Dendritic cell treated with granulocyte-macrophage colony-stimulating factor and Interleukin-4, amounts not matched to agents 40 ng/mL and 50 ng/mL, for 4 days (primary cell): ENCODE data around the gene ZCCHC7.
"Not testable (repeated sequence)": the region's sequence is repeated elsewhere in the genome, so short reads cannot be mapped to it uniquely, and the experiment has no call there.

Experiments
- H3K27ac Mint-ChIP-seq: one replicate; pipeline ENCODE4 v1.8.0; 2022; ENCODE audit warnings: mild to moderate bottlenecking, mixed read lengths
- H3K27me3 Mint-ChIP-seq: one replicate; pipeline ENCODE4 v1.8.0; 2022; ENCODE audit warnings: mild to moderate bottlenecking, mixed read lengths
- H3K36me3 Mint-ChIP-seq: one replicate; pipeline ENCODE4 v1.8.0; 2022; ENCODE audit warnings: low read depth, mixed read lengths
- H3K4me1 Mint-ChIP-seq: one replicate; pipeline ENCODE4 v1.8.0; 2022; ENCODE audit warnings: low read depth, mixed read lengths
- H3K4me3 Mint-ChIP-seq: one replicate; pipeline ENCODE4 v1.8.0; 2022; ENCODE audit warnings: mild to moderate bottlenecking, moderate library complexity, mixed read lengths
- H3K9me3 Mint-ChIP-seq: one replicate; pipeline ENCODE4 v1.8.0; 2022; ENCODE audit warnings: mixed read lengths
- intact Hi-C: fragments of 100-400 bp; cut with micrococcal nuclease; formaldehyde crosslinking; loops from one replicate; pipeline ENCODE4 v1.15.0; 2022

ZCCHC7 gene

GRCh38 chr9:37297592-37297991 lies 177.2 kb downstream of the ZCCHC7 start:
- H3K27ac Mint-ChIP-seq, result no peak overlapping the region
- intact Hi-C loops, result no loop called here

GRCh38 chr9:37300620-37301019 lies 180.2 kb downstream of the ZCCHC7 start:
- intact Hi-C loops, result no loop called here
- Mint-ChIP-seq H3K27ac (no peak overlapping the region), H3K4me1 (peaks cover 16% of the 10 kb centered on the region), H3K9me3 (no peaks in the 10 kb centered on the region), H3K27me3 (no peaks in the 10 kb centered on the region), H3K36me3 (peaks cover 55% of the 10 kb centered on the region), H3K4me3 (no peak overlapping the region)

More at GRCh38 chr9:37297592-37297991, 177.2 kb downstream of the ZCCHC7 start:
- Mint-ChIP-seq H3K36me3 (peaks cover 31% of the 10 kb centered on the region), H3K9me3 (no peaks in the 10 kb centered on the region), H3K4me3 (no peak overlapping the region), H3K27me3 (no peaks in the 10 kb centered on the region), H3K4me1 (peaks cover 22% of the 10 kb centered on the region)

GRCh38 chr9:37301042-37301853 lies 180.9 kb downstream of the ZCCHC7 start:
- Mint-ChIP-seq H3K36me3 (peaks cover 55% of the 10 kb centered on the region), H3K27me3 (no peaks in the 10 kb centered on the region), H3K27ac (peak overlapping the region; percentile 41), H3K4me3 (no peak overlapping the region), H3K9me3 (no peaks in the 10 kb centered on the region), H3K4me1 (peaks cover 16% of the 10 kb centered on the region)
- intact Hi-C loops, result no loop called here

GRCh38 chr9:37301854-37302172 lies 181.4 kb downstream of the ZCCHC7 start:
- no peaks in the 10 kb centered on the region for H3K9me3 Mint-ChIP-seq
- intact Hi-C loops, result no loop called here
- H3K27me3 Mint-ChIP-seq, result no peaks in the 10 kb centered on the region
- no peak overlapping the region for H3K27ac Mint-ChIP-seq
- no peak overlapping the region for H3K4me3 Mint-ChIP-seq
- H3K4me1 Mint-ChIP-seq, result peaks cover 16% of the 10 kb centered on the region
- peaks cover 50% of the 10 kb centered on the region for H3K36me3 Mint-ChIP-seq

GRCh38 chr9:37302277-37302676 lies 181.9 kb downstream of the ZCCHC7 start:
- Mint-ChIP-seq H3K27ac (no peak overlapping the region), H3K27me3 (no peaks in the 10 kb centered on the region), H3K4me1 (peaks cover 16% of the 10 kb centered on the region), H3K36me3 (peaks cover 50% of the 10 kb centered on the region), H3K4me3 (no peak overlapping the region), H3K9me3 (no peaks in the 10 kb centered on the region)
- intact Hi-C loops, result no loop called here

- H3K9me3 Mint-ChIP-seq, H3K27me3 Mint-ChIP-seq, H3K27ac Mint-ChIP-seq, intact Hi-C loops, H3K4me3 Mint-ChIP-seq: not testable (repeated sequence)
- Mint-ChIP-seq H3K4me1 (peaks cover 16% of the 10 kb centered on the region), H3K36me3 (peaks cover 45% of the 10 kb centered on the region)
These were observed 182.9 kb downstream of the ZCCHC7 start for GRCh38 chr9:37303272-37303671.

- intact Hi-C loops, result no loop called here
These were observed 188.8 kb downstream of the ZCCHC7 start for GRCh38 chr9:37309136-37309535.

GRCh38 chr9:37311938-37312708 lies 191.7 kb downstream of the ZCCHC7 start:
- H3K36me3 Mint-ChIP-seq, result peaks cover 39% of the 10 kb centered on the region
- no peaks in the 10 kb centered on the region for H3K4me1 Mint-ChIP-seq
- no peak overlapping the region for H3K27ac Mint-ChIP-seq
- no peaks in the 10 kb centered on the region for H3K9me3 Mint-ChIP-seq
- no peak overlapping the region for H3K4me3 Mint-ChIP-seq
- intact Hi-C loops, result no loop called here
- no peaks in the 10 kb centered on the region for H3K27me3 Mint-ChIP-seq

More at GRCh38 chr9:37309136-37309535, 188.8 kb downstream of the ZCCHC7 start:
- Mint-ChIP-seq H3K9me3 (no peaks in the 10 kb centered on the region), H3K27me3 (no peaks in the 10 kb centered on the region), H3K4me1 (no peaks in the 10 kb centered on the region), H3K4me3 (no peak overlapping the region), H3K36me3 (peaks cover 41% of the 10 kb centered on the region), H3K27ac (no peak overlapping the region)

- H3K36me3 Mint-ChIP-seq, result peaks cover 38% of the 10 kb centered on the region
- no peaks in the 10 kb centered on the region for H3K27me3 Mint-ChIP-seq
- intact Hi-C loops, result no loop called here
- H3K4me3 Mint-ChIP-seq, result no peak overlapping the region
- H3K9me3 Mint-ChIP-seq, result no peaks in the 10 kb centered on the region
- H3K27ac Mint-ChIP-seq, result no peak overlapping the region
- H3K4me1 Mint-ChIP-seq, result no peaks in the 10 kb centered on the region
These were observed 203.9 kb downstream of the ZCCHC7 start for GRCh38 chr9:37324261-37324683.

- H3K4me1 Mint-ChIP-seq, result no peaks in the 10 kb centered on the region
- H3K4me3 Mint-ChIP-seq, result no peak overlapping the region
- H3K27ac Mint-ChIP-seq, result no peak overlapping the region
- intact Hi-C loops, result no loop called here
- H3K27me3 Mint-ChIP-seq, result no peaks in the 10 kb centered on the region
- no peaks in the 10 kb centered on the region for H3K9me3 Mint-ChIP-seq
- peaks cover 34% of the 10 kb centered on the region for H3K36me3 Mint-ChIP-seq
These were observed 204.5 kb downstream of the ZCCHC7 start for GRCh38 chr9:37324691-37325490.

GRCh38 chr9:37325778-37326177 lies 205.4 kb downstream of the ZCCHC7 start:
- H3K4me1 Mint-ChIP-seq, result no peaks in the 10 kb centered on the region
- intact Hi-C loops, result no loop called here
- no peaks in the 10 kb centered on the region for H3K27me3 Mint-ChIP-seq
- peaks cover 28% of the 10 kb centered on the region for H3K36me3 Mint-ChIP-seq
- no peak overlapping the region for H3K27ac Mint-ChIP-seq
- H3K9me3 Mint-ChIP-seq, result no peaks in the 10 kb centered on the region
- H3K4me3 Mint-ChIP-seq, result no peak overlapping the region

- Mint-ChIP-seq H3K4me1 (no peaks in the 10 kb centered on the region), H3K27me3 (no peaks in the 10 kb centered on the region), H3K27ac (no peak overlapping the region), H3K4me3 (no peak overlapping the region), H3K36me3 (peaks cover 21% of the 10 kb centered on the region), H3K9me3 (no peaks in the 10 kb centered on the region)
- intact Hi-C loops, result no loop called here
These were observed 207.2 kb downstream of the ZCCHC7 start for GRCh38 chr9:37327553-37327952.

- Mint-ChIP-seq H3K4me1 (no peaks in the 10 kb centered on the region), H3K27me3 (no peaks in the 10 kb centered on the region), H3K4me3 (no peak overlapping the region), H3K36me3 (peaks cover 21% of the 10 kb centered on the region), H3K27ac (no peak overlapping the region), H3K9me3 (no peaks in the 10 kb centered on the region)
- intact Hi-C loops, result no loop called here
These were observed 208.3 kb downstream of the ZCCHC7 start for GRCh38 chr9:37328556-37329227.
